Transverse colon (tissue), 4 donors: Measurements from ENCODE around the gene BAG5.

Experiments used
- POLR2A ChIP-seq: fragments of 450-650 bp; IDR thresholded peaks from one replicate; pipeline ENCODE4 v1.6.1; 2016; ENCODE audit warnings: antibody characterized with exemption, mild to moderate bottlenecking, moderate library complexity
- POLR2AphosphoS5 ChIP-seq, 3 donors: sonication (generic); formaldehyde crosslinking; IDR thresholded peaks; one replicate each; pipeline ENCODE4 v1.6.1; 2016; ENCODE audit warnings: antibody characterized with exemption in 3 of 3
- TF ChIP-seq, protein P1 (sequence below), 5 experiments: fragments of 200-600 bp in 3 of 5; fragments of 450-650 bp in 2 of 5; sonication (generic) in 3 of 5; IDR thresholded peaks; 1 replicate in 2 of 5; 2 replicates in 3 of 5; pipeline ENCODE4 v1.5.1; 2016 to 2017; ENCODE audit warnings: antibody characterized with exemption in 5 of 5, inconsistent platforms in 3 of 5, mild to moderate bottlenecking in 2 of 5, moderate library complexity in 1 of 5

GRCh38 chr14:103516426-103517173 lies 45.9 kb downstream of the BAG5 start:
- TF ChIP-seq POLR2AphosphoS5 (IDR thresholded peaks at IDR 0.05) (no peak), POLR2A (no peak)
- TF ChIP-seq, protein P1, sequence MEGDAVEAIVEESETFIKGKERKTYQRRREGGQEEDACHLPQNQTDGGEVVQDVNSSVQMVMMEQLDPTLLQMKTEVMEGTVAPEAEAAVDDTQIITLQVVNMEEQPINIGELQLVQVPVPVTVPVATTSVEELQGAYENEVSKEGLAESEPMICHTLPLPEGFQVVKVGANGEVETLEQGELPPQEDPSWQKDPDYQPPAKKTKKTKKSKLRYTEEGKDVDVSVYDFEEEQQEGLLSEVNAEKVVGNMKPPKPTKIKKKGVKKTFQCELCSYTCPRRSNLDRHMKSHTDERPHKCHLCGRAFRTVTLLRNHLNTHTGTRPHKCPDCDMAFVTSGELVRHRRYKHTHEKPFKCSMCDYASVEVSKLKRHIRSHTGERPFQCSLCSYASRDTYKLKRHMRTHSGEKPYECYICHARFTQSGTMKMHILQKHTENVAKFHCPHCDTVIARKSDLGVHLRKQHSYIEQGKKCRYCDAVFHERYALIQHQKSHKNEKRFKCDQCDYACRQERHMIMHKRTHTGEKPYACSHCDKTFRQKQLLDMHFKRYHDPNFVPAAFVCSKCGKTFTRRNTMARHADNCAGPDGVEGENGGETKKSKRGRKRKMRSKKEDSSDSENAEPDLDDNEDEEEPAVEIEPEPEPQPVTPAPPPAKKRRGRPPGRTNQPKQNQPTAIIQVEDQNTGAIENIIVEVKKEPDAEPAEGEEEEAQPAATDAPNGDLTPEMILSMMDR (IDR thresholded peaks at IDR 0.05): no peak
